DOHH2 (cell line): Measurements from ENCODE around the gene NFIA.

ENCODE experiments used
- CTCF ChIP-seq: fragments of 200-600 bp; sonication (generic); IDR thresholded peaks from one replicate; pipeline ENCODE4 v1.5.1; 2014; ENCODE audit warnings: antibody characterized with exemption, mild to moderate bottlenecking, low read depth, low read length; ENCODE audit not compliant: poor library complexity, severe bottlenecking
- EZH2phosphoT487 ChIP-seq: fragments of 200-600 bp; sonication (generic); IDR thresholded peaks from 2 replicates; pipeline ENCODE4 v1.6.1; 2017; ENCODE audit warnings: borderline replicate concordance, mild to moderate bottlenecking, antibody characterized with exemption, low read length, moderate library complexity, mixed read lengths

GRCh38 chr1:61093525-61094137 lies 11.3 kb downstream of the NFIA start:
- TF ChIP-seq CTCF (no peak), EZH2phosphoT487 (no peak)
